Regular cardiac myocyte (primary cell): Measurements from ENCODE around the gene POLDIP2. TPM values are rescaled to one million over a fixed set of nuclear protein-coding genes. Genes with fewer than 3 reads are reported as not detected.

Experiments used
- total RNA-seq: library from RNA; depleted of rRNA; stranded (reverse); fragments of >200 nt; gene quantifications from 2 replicates; pipeline ENCODE4 v1.2.3, GENCODE V29; 2014

Gene POLDIP2
- 65.4 and 101 TPM in 2 replicates for total RNA-seq

GRCh38 chr17:28357061-28357900 lies at the start of gene POLDIP2:
TSS of gene POLDIP2 (minus strand) at chr17:28357527. CDS start at chr17:28357448, 79 bp downstream.

GRCh38 chr17:28405632-28406472 lies 48.5 kb upstream of the POLDIP2 start, which contains the start of gene SLC46A1:
TSS of gene SLC46A1 (minus strand) at chr17:28406212. CDS start at chr17:28406114, 98 bp downstream.

GRCh38 chr17:28371245-28372202 lies 14.2 kb upstream of the POLDIP2 start, which contains the start of gene SARM1:
TSS of gene SARM1 (plus strand) at chr17:28371694. CDS start at chr17:28372033, 339 bp downstream.

GRCh38 chr17:28370035-28370743 lies 12.9 kb upstream of the POLDIP2 start, which contains the start of gene VTN:
TSS of gene VTN (minus strand) at chr17:28370307. CDS start at chr17:28370203, 104 bp downstream.

GRCh38 chr17:28364665-28365363 lies 7.5 kb upstream of the POLDIP2 start, which contains the start of gene SEBOX:
TSS of gene SEBOX (minus strand) at chr17:28365199. CDS start at chr17:28365151, 48 bp downstream.

GRCh38 chr17:28335201-28335958 lies 21.9 kb downstream of the POLDIP2 start, which contains the start of the genes IFT20 and TNFAIP1:
TSS of gene IFT20 (minus strand) at chr17:28335472. CDS start at chr17:28331985, 3,487 bp downstream.
TSS of gene TNFAIP1 (plus strand) at chr17:28335761. CDS start at chr17:28339522, 3,761 bp downstream.

GRCh38 chr17:28318759-28319597 lies 38.3 kb downstream of the POLDIP2 start, which contains the start of gene TMEM97:
TSS of gene TMEM97 (plus strand) at chr17:28319200. CDS start at chr17:28319240, 40 bp downstream.

Other genes starting within 250 kb of the POLDIP2 start
- 9.0 and 14.6 TPM in 2 replicates for gene TMEM97, start 38.3 kb downstream of the POLDIP2 start, total RNA-seq
- gene IFT20, start 22.1 kb downstream of the POLDIP2 start, total RNA-seq: 76.1 and 78.4 TPM in 2 replicates
- 26.5 and 29.5 TPM in 2 replicates for gene TNFAIP1, start 21.8 kb downstream of the POLDIP2 start, total RNA-seq
- gene SEBOX, start 7.7 kb upstream of the POLDIP2 start, total RNA-seq: not detected in 2 replicates
- 0.19 and 7.0 TPM in 2 replicates for gene VTN, start 12.8 kb upstream of the POLDIP2 start, total RNA-seq
- gene SARM1, start 14.2 kb upstream of the POLDIP2 start, total RNA-seq: 5.9 and 7.5 TPM in 2 replicates
- 5.8 and 11.6 TPM in 2 replicates for gene SLC46A1, start 48.7 kb upstream of the POLDIP2 start, total RNA-seq
- gene SLC13A2, start 116.1 kb upstream of the POLDIP2 start, total RNA-seq: not detected in 2 replicates
- gene FOXN1, start 148.8 kb upstream of the POLDIP2 start, total RNA-seq: not detected in 2 replicates
- 20.3 and 36.6 TPM in 2 replicates for gene UNC119, start 195.1 kb upstream of the POLDIP2 start, total RNA-seq
- gene PIGS, start 214.0 kb upstream of the POLDIP2 start, total RNA-seq: 55.8 and 71.6 TPM in 2 replicates
- 46.6 and 129 TPM in 2 replicates for gene ALDOC, start 219.4 kb upstream of the POLDIP2 start, total RNA-seq
- gene SPAG5, start 241.5 kb upstream of the POLDIP2 start, total RNA-seq: 6.5 and 67.5 TPM in 2 replicates